WI38 (cell line): ENCODE data around the gene NPAS4.

Experiments used
- H3K4me3 ChIP-seq: 2 replicates; pipeline ENCODE4 v1.5.1; 2011; ENCODE audit warnings: low read depth, mild to moderate bottlenecking, control low read depth, low read length
- TF ChIP-seq, protein P1 (sequence below): IDR thresholded peaks from 2 replicates; pipeline ENCODE4 v1.5.1; 2012; ENCODE audit warnings: low read depth, mild to moderate bottlenecking, control low read depth, low read length

Gene NPAS4

DNA sequence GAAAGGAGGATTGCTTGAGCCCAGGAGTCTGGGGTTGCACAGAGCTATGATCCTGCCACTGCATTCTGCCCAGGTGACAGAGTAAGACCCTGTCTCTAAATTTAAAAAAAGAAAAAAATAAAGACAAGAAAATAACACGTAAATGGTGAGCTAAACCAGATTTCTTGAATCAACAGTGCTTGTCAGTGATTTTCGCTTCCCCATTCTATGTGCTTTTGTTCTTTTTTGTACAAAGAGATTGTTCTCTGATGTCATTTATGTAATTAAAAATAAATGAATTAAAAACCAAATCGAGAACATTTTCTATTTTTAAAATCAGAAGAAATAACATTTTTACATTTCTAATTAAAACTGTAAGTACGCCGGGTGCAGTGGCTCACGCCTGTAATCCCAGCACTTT lies 29.5 kb upstream of the NPAS4 start:
- TF ChIP-seq, protein P1, sequence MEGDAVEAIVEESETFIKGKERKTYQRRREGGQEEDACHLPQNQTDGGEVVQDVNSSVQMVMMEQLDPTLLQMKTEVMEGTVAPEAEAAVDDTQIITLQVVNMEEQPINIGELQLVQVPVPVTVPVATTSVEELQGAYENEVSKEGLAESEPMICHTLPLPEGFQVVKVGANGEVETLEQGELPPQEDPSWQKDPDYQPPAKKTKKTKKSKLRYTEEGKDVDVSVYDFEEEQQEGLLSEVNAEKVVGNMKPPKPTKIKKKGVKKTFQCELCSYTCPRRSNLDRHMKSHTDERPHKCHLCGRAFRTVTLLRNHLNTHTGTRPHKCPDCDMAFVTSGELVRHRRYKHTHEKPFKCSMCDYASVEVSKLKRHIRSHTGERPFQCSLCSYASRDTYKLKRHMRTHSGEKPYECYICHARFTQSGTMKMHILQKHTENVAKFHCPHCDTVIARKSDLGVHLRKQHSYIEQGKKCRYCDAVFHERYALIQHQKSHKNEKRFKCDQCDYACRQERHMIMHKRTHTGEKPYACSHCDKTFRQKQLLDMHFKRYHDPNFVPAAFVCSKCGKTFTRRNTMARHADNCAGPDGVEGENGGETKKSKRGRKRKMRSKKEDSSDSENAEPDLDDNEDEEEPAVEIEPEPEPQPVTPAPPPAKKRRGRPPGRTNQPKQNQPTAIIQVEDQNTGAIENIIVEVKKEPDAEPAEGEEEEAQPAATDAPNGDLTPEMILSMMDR = no peak
- H3K4me3 ChIP-seq = no peak overlapping the region

DNA sequence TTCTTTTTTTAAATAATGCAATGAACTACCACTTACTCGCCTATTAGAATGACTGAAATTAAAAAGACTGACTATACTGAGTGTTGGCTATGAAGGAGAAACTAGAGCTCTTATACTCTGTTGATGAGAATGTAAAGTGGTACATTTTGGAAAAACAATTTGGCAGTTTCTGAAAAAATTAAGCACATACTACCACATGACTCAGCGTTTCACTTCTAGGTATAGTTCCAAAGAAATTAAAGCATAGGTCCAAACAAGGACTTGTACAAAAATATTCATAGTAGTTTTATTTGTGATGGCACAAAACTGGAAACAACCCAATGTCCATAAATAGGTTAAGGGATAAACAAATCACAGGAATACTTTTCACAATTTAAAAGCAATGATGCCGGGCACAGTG lies 26.9 kb upstream of the NPAS4 start:
- TF ChIP-seq, protein P1 = no peak
- H3K4me3 ChIP-seq = no peak overlapping the region

DNA sequence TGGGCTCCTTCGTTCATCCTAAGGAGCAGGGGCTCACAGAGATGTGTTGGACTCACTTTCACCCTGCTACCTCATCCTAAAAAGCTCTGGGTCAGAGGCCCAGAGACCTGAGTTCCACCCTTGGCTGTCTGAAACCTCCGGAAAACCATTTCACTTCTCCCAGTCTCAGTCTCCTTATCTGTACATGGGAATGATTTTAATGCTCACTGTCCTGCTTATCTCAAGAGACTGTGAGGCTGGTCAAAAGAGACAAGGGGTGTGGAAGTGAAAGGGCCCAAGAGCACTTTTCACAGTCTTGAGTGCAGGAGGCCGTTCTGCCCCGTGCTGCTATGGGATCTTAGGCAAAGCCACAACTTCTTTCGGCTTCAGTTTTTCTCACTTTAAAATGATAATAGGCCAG lies 13.2 kb upstream of the NPAS4 start:
- TF ChIP-seq, protein P1 = no peak
- no peak overlapping the region for H3K4me3 ChIP-seq

DNA sequence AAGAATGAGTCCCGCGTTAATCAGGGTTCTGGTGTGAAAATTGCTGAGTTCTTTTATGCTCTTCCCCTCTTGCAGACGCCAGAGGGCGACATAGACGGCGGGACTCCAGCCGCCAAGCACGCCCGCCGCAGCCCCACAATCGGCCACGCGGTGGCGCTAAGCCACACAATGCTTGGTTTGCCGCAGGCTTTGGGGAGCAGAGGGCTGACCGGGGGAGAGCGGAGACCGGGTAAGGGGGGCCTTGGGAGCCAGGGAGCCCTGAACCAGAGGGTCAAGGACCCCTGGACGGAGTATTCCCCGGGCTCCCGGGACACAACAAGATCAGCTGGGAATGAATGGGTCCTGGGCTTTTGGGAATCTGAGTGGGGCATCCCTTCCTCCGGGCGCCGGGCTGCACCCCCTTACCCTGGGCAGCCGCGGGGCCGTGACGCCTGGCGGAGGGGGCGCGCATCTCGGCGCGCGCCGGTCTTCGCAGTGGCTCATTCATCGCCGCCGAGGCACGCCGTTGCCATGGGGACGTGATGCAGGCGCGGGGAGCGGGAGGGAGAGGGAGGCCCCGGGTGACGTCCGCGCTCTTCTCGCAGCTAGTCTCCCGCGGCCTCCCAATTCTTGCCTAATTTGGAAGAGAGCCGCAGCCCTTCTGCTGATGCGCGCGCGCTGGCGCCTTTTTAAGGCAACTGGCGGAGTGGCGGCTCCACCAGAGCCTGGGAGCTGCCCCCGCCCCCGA lies 12.2 kb upstream of the NPAS4 start:
- H3K4me3 ChIP-seq = peak overlapping the region; percentile 61
- TF ChIP-seq, protein P1 = peak; percentile 99

DNA sequence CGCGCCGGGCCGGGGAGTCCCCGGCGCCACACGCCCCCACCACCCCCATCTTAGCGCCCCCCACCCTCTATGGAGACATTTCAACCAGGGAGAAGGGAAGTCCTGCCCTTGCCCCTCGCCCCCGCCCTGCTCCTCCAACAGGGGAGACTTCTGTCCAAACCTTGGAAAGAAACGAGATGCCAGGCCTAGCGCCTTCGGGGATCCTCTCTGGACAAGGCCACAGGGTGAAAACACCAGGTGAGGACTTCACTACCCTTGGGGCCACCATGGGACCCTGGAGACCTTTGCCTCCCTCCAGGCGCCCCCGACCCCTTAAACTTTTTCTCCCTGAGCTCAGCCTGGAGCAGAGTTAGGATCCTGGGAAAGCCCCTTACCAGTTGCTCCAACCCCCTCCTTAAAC lies 11.6 kb upstream of the NPAS4 start:
- peak overlapping the region; percentile 12 for H3K4me3 ChIP-seq
- TF ChIP-seq, protein P1 = no peak

DNA sequence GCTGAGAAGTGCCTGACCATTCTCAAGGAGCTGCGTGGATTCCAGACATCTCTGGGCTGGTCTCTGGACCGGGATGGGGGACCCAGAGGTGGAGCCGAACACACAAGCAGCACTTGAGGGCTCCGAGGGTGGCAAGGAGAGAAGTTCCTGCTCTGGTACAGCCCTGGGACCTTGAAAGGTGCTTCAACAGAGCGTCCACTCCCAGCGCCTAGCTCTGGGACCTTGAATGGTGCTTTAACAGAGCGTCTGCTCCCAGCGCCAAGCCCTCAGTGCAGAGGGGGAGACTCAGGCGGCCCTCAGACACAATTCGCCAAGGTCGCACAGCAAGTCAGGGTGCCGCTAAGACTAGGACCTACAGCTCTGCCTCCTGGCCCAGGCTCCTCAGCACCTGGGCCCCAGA lies 10.6 kb upstream of the NPAS4 start:
- TF ChIP-seq, protein P1 = no peak
- H3K4me3 ChIP-seq = no peak overlapping the region

DNA sequence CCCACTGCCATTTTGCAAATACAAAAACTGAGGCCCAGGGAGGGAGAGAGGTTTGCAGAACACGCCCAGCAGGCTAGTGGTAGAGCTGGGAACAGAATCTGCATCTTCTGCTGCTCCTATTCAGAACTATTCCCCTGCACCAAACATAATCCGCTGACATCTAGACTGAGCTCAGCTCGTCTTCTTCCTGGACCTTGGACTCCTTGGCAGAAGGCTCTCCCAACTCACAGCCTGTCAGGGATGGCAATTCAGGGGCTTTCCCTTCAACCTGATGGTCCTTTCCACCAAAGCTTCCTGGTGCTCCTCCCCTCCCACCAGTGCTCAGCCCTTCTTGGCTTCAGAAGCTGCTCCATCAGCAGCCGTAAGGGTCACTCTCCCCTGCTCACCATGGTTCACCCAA lies 9.5 kb upstream of the NPAS4 start:
- TF ChIP-seq, protein P1 = no peak
- no peak overlapping the region for H3K4me3 ChIP-seq
